Measurements from ENCODE around the gene EPHB1. TPM values are rescaled to one million over a fixed set of nuclear protein-coding genes. Genes with fewer than 3 reads are reported as not detected.

The EPHB1 gene
- total and polyA plus RNA-seq, 2 of the 13 experiments (the other 11 are each of a cell fraction or from before 2014, with no cell fraction given), result 0.07 to 0.21 TPM

DNA sequence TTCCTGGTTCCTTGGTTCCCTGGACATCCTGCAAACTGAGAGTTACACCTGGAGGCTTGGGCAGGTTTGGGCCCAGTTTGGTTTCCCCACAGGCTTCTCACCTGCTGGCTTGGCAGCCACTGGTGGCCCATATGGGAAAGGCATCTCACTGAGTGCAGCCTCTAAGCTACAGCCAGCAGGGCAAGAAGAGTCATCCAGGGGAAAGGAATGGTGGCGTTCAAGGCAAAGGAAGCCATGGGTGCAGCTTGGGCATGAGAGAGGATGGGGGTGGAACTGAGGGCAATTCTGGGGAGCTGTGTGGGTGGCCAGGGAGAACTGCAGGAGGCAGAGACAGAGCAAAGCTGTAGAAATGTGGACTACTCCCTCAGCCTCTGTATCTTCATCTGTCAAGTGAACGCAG lies 106.4 kb downstream of the EPHB1 start:
- Histone ChIP-seq H3K4me3 (replicated peaks in 1 of 3; ENCODE audit: insufficient read depth in 1 of 3, low read depth in 2 of 3, low read length in 3 of 3) (no peak overlapping the region), H3K27ac (ENCODE audit: extremely low read length, insufficient read depth, low read length) (no peak overlapping the region), H2AFZ (ENCODE audit: low read length) (no peak overlapping the region), H3K4me1 (ENCODE audit: insufficient read depth, low read length) (no peaks in the 10 kb centered on the region), H3K36me3 (replicated peaks in 1 of 2; ENCODE audit: control insufficient read depth in 1 of 2, insufficient read depth in 2 of 2, low read length in 2 of 2) (no peaks in the 10 kb centered on the region), H4K20me1 (ENCODE audit: insufficient read depth, low read length) (no peaks in the 10 kb centered on the region), H3K9ac (ENCODE audit: insufficient read depth, low read depth, low read length) (no peak overlapping the region), H3K4me2 (ENCODE audit: low read depth, low read length) (no peak overlapping the region), H3K9me3 (ENCODE audit: low read length) (no peaks in the 10 kb centered on the region), H3K27me3 (ENCODE audit: control insufficient read depth in 1 of 2, insufficient read depth in 2 of 2, low read length in 2 of 2) (no peaks in the 10 kb centered on the region), H3K79me2 (ENCODE audit: insufficient read depth, low read length) (no peaks in the 10 kb centered on the region)
- no peak for FAIRE-seq
- DNase-seq (ENCODE audit: low spot score), result no peak
- POLR2A ChIA-PET, result no interaction called here
- no peak for ATAC-seq
- intact Hi-C loops (cut with micrococcal nuclease; ENCODE audit: unreplicated experiment), result no loop called here
- CTCF ChIA-PET (ENCODE audit: low intra/inter-chr PET ratio, low total read pairs), result no interaction called here
- in situ Hi-C loops (cut with HindIII; ENCODE audit: extremely low pct_ligation_motif_present, low pct_unique_long_range_greater_than_20kb), result no loop called here
- 91% methylated on average over 2 of the region's 2 CpGs for WGBS (ENCODE audit: low lambda C conversion rate)
- TF ChIP-seq, protein P1, sequence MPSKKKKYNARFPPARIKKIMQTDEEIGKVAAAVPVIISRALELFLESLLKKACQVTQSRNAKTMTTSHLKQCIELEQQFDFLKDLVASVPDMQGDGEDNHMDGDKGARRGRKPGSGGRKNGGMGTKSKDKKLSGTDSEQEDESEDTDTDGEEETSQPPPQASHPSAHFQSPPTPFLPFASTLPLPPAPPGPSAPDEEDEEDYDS (CRISPR knock-in tag; IDR thresholded peaks at IDR 0.05), result no peak
- TF ChIP-seq ZNF614 (CRISPR knock-in tag; IDR thresholded peaks at IDR 0.05; ENCODE audit: borderline replicate concordance) (no peak), HMG20B (CRISPR knock-in tag; conservative IDR thresholded peaks at IDR 0.05) (no peak), HOXA3 (CRISPR knock-in tag; IDR thresholded peaks at IDR 0.05) (no peak), ZNF30 (CRISPR knock-in tag; IDR thresholded peaks at IDR 0.05) (no peak), FOXO1 (CRISPR knock-in tag; IDR thresholded peaks at IDR 0.05) (no peak), FOXK1 (CRISPR knock-in tag; IDR thresholded peaks at IDR 0.05; ENCODE audit: borderline replicate concordance, low read depth) (no peak), ZNF350 (CRISPR knock-in tag; IDR thresholded peaks at IDR 0.05; ENCODE audit: borderline replicate concordance, low read depth) (no peak), HOXA9 (CRISPR knock-in tag; IDR thresholded peaks at IDR 0.05; ENCODE audit: borderline replicate concordance) (no peak)
- TF ChIP-seq, protein P2, sequence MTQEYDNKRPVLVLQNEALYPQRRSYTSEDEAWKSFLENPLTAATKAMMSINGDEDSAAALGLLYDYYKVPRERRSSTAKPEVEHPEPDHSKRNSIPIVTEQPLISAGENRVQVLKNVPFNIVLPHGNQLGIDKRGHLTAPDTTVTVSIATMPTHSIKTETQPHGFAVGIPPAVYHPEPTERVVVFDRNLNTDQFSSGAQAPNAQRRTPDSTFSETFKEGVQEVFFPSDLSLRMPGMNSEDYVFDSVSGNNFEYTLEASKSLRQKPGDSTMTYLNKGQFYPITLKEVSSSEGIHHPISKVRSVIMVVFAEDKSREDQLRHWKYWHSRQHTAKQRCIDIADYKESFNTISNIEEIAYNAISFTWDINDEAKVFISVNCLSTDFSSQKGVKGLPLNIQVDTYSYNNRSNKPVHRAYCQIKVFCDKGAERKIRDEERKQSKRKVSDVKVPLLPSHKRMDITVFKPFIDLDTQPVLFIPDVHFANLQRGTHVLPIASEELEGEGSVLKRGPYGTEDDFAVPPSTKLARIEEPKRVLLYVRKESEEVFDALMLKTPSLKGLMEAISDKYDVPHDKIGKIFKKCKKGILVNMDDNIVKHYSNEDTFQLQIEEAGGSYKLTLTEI (CRISPR knock-in tag; conservative IDR thresholded peaks at IDR 0.05), result no peak
- BruUV-seq (replicated peaks), result no TSS peak
